GM18870 (cell line): ENCODE measurements around the gene ZNF678.
"Not testable (repeated sequence)": the region's sequence is repeated elsewhere in the genome, so short reads cannot be mapped to it uniquely, and the experiment has no call there.

ENCODE experiments used
- ATAC-seq: cut with Tn5 transposase; IDR thresholded peaks from one replicate; pipeline ENCODE4 v1.9.1; 2021; ENCODE audit warnings: moderate library complexity; ENCODE audit not compliant: unreplicated experiment

Gene ZNF678

DNA sequence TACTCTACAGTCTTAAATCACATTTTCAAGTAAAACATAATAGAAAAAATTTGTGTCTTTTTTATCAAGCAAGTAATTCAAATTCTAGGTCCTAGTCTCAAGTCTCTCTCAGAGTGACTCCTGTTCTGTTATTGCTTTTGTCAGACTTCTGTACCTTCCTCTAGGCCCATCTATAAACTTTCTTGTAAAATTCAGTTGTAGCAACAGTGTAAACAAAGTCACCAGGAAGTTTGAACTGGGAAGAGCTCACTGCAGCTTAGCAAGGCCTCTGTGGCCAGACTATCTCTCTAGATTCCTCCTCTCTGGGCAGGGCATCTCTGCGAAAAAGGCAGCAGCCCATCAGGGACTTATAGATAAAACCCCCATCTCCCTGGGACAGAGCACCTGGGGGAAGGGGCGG, 13.5 kb upstream of the ZNF678 start:
- no peak for ATAC-seq

DNA sequence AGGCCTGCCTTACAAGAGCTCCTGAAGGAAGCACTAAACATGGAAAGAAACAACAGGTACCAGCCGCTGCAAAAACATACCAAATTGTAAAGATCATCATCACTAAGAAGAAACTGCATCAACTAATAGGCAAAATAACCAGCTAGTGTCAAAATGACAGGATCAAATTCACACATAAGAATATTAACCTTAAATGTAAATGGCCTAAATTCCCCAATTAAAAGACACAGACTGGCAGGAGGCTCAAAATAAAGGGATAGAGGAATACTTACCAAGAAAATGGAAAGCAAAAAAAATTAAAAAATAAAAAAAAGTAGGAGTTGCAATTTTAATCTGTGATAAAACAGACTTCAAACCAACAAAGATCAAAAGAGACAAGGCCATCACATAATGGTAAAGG, 11.5 kb upstream of the ZNF678 start:
- not testable (repeated sequence) for ATAC-seq

DNA sequence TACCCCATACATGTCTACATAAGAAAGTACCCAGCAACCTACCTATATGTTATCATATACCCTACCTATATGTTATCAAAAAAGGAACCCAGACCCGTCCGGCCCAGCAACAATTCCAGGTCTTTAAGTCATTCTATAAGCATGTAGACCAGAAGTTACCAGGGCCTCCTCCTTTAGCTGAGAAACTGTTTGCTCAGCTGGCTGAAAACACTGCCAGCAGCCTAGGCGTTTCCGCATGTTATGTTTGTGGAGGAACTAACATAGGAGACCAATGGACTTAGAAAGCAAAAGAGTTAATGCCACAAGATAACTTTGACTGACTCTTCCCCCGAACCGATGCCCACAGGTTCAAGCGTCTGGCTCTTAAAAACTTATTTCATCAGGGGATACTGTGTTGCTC, 7.1 kb upstream of the ZNF678 start:
- ATAC-seq, result no peak

DNA sequence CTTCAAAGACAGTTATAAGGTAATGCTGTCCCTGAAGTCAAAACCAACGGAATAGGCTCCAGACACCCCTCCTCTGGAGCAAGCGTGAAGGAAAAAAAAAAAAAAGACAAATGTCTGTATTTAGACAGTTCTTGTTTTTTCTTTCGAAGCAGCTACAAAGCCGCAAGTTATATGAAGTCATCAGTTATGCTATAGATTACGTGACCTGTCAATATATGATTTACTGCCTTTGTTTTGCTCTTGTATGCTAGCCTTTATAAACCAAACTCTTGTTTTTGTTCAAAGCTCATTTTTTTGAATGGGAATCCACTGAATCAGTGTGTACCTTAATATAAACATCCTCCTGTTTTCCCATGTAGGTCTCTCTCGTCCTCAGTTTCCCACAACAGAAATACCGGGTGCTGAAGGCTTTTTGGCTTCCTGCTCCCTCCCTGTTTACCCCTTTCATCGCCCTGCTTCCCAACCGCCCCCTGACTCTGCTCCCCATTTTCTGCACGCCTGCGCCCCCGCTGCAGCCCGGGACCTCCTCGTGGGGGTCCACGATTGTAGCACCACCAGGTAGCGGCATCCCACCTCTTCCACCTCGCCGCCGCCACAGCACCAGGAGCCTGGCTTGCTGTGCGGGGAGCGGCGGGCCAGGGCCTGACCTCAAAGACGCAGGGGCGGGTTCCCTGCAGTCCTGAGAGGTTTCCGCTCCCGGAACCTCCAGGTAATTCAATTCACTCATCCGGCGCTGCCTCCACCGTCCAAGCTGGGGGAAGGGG, 5.2 kb upstream of the ZNF678 start:
- no peak for ATAC-seq

DNA sequence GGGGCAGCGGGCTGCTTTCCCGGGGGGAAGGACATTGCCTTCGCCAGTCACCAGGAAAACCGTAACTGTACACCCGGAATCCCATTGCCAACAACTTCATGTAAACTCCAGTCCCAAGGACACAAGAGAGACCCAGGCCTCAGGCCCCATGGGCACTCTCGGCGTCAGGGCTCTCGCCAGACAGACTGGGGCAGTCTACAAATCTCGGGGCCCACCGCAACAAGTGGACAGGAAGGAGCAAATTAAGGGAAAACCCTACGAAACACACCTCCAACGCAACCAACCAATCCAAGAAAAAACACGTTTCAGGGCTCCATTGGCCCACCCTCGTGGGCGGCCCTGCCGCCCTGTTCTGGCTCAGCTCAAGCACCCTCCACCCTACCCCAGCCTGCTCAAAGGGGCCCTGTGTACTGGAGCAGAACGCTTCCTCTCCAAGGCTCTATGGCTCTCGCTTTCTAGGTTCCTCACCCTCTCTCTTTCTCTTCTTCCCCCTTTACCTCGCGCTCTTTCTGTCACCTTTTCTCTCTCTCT, 4.6 kb upstream of the ZNF678 start:
- no peak for ATAC-seq

DNA sequence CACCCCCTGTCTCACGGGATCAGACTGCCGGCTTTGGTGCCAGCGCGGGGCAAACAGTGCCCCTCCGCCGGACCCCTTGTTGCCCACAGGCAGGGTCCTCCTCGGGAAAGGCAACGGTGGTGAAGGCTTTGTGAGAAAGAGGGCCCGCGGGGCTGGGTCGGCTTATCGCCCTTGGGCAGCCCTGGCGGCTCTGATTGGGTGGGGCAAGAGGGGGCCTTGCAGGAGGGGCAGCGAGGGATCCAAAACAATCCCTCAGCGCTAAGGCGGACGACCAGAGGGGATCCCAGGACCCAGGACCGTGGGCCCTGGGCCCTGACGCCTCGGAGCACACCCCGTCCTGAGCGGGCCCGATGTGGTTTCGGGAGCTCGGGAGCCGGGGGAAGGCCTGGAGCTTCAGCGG, 3.9 kb upstream of the ZNF678 start:
- ATAC-seq, result no peak

DNA sequence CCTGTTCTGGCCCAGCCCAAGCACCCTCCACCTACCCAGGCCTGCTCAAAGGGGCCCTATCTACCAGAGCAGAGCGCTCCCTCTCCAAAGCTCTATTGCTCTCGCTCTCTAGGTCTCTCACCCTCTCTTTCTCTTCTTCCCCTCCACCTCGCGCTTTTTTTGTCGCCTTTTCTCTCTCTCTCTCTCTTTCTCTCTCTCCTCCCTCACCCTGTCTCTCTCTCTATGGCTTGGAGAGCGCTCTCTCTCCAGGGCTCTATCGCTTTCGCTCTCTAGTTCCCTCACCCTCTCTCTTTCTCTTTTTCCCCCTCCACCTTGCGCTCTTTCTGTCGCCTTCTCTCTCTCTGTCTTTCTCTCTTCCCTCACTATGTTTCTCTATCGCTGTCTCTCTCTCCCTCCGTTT, 3.4 kb upstream of the ZNF678 start:
- ATAC-seq, result no peak

DNA sequence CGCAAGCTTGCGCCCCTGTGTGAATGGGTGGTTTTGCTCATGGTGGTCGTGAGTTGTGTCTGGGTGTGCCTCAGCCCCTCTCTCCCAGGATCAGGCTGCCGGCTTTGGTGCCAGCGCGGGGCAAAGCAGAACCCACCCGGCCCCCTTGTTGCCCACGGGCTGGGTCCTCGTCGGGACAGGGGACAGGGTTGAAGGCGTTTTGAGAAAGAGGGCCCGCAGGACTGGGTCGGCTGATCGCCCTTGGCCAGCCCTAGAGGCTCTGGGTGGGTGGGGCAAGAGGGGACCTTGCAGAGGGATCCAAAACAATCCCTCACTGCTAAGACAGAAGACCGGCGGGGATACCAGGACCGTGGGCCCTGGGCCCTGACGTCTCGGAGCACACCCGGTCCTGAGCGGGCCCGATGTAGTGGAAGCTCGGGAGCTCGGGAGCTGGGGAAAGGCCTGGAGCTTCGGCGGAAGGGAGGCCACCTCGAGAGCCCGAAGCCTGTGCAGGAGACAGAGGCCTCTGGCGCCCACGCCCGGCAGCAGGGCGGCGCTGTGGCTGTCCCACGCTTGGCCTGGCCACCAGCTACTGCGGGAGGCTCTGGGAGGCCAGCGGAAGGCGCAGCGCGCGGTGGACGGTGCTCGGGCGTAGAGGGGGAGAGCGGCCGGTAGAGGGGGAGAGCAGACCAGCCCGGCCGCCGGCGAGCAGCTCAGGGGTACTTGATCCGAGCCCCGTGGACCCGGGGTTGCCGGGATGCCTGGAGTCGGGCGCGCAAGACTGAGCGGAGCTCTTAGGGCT, 2.8 kb upstream of the ZNF678 start:
- no peak for ATAC-seq

DNA sequence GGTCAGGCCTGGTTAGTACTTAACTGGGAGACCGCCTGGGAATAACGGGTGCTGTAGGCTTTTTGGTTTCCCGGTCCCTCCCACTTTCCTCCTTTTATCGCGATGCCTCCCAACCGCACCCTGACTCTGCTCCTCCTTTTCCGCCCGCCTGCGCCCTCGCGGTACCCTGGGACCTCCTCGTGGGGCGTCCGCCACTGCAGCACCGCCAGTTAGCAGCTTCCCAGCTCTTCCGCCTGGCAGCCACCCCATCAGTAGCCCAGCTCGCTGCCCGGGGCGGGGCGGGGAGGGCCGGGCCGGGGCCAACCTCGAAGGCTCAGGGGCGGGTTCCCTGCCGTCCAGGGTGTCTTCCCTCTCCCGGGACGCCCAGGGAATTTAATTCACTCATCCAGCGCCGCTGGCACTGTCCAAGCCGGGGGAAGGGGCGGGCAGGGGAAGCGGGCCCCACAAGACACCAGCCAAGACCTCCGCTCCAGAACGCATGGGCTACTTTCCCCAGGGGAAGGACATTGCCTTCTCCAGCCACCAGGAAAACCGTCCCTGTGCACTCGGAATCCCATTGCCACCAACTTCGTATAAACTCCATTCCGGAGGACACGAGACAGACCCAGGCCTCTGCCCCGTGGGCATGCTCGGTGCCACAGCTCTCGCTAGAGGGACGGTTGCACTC, 2.0 kb upstream of the ZNF678 start:
- ATAC-seq, result no peak

DNA sequence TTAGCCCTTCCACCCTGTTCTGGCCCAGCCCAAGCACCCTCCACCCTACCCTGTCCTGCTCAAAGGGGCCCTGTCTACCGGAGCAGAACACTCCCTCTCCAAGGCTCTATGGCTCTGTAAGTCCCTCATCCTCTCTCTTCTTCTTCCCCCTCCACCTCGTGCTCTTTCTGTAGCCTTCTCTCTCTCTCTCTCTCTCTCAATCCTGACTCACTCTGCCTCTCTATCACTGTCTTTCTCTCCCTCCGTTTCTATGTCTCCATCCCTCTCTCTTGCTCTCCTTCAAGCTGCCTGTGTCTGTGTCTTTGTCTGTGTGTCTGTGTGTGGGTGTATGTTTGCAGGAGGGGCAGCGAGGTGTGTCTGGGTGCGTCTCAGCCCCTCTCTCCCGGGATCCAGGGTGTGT, 1.3 kb upstream of the ZNF678 start:
- ATAC-seq, result no peak

DNA sequence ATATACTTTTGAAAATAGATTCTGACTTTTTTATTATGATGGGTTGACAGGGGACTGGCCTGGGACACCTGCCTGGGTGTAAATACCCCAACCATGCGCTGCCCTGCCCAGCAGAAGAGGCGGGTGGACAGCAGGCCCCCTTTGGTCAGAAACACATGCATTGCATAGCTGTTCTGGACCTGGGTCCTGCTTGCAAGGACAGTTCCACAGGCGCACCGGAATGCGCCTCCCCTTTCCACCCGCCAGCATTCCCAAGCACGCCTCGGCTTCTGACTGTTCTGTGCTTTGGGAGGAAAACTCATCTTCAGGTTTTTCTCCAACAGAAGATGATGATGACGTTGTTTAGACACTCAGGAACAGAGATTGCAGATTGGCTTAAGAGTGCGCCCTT, 428 bp upstream of the ZNF678 start:
- no peak for ATAC-seq

DNA sequence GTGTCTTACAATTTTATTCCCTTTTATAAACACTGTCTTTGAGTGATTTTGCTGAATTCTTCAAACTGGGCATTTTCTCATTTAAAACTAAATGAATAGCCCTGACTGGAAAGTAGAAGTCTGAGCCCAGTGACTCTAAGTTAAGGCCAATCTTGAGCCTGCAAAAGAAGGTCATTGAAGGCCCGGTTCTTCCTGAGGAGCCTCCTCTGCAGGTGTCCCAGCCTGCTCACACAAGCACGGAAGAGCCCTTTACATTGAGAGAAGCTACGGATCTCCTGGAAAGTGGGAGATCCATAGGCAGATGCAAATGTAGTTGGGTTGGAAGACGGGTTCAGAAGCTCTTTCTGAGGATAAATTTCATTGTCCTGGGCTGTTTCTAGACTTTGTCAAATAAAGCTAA, 3.9 kb downstream of the ZNF678 start:
- ATAC-seq, result no peak

DNA sequence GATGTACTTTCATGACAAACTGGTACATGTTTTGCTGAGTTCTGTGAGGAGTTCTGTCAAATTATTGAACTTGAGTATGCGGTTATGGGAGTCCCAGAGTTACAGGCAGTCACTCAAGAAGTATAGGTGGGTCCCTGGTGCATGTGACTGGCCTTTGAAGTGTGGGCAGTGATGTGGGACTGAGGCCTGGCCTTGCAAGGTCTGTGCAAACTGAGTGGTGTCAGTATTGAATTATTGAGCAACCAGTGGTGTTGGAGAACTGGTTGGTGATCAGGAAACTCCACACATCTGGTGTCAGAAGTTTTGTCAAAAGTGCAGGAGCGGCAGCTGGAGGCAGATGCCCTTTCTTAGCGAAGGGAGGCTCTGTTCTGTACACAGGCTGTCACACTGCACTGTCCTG, 5.2 kb downstream of the ZNF678 start:
- ATAC-seq, result no peak

DNA sequence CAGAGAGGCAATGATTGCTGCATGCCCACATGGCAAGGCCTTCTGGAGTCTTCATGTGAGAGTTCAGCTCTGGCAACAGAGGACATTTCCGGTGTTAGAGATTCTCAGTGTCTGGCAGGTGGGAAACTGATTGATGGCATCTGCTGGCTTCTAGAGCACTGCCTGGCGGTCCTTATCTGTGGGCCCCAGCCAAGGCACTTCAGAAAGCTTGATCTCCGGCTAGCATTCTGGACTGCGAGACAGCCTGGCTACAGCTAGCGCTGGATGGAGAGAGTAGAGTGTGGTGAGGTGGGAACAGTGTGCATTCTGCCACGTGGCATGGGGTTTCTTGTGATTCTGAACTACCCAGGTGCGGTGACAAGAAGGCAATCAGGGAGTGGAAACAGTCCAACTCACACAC, 9.4 kb downstream of the ZNF678 start:
- no peak for ATAC-seq

DNA sequence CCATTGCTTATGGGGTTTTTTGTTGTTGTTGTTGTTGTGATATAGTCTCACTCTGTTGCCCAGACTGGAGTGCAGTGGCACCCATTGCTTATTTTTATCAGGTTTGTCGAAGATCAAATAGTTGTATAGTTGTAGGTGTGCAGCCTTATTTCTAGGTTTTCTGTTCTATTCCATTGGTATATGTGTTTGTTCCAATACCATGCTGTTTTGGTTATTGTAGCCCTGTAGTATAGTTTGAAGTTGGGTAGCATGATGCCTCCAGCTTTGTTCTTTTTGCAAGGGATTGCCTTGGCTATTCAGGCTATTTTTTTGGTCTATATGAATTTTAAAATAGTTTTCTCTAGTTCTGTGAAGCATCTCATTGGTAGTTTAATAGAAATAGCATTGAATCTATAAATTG, 11.6 kb downstream of the ZNF678 start:
- ATAC-seq, result no peak

DNA sequence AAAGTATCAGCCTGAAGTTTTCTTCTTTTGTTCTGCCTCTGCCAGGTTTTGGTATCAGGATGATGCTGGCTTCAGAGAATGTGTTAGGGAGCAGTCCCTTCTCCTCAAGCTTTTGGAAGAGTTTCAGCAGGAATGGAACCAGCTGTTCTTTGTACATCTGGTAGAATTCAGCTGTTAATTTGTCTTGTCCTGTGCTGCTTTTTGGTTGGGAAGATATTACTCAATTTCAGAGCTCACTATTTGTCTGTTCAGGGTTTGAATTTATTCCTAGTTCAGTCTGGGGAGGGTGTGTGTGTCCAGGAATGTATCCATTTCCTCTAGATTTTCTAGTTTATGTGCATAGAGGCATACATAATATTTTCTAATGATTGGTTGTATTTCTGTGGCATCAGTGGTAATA, 12.8 kb downstream of the ZNF678 start:
- no peak for ATAC-seq

DNA sequence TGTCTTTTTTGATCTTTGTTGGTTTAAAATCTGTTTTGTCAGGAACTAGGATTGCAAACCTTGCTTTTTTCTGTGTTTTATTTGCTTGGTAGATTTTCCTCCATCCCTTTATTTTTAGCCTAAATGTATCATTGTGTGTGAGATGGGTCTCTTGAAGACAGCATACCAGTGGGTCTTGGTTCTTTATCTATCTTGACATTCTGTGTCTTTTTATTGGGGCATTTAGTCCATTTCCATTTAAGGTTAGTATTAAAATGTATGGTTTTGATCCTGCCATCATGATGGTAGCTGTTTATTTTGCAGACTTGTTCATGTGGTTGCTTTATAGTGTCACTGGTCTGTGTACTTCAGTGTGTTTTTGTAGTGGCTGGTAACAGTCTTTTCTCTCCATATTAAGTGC, 14.1 kb downstream of the ZNF678 start:
- ATAC-seq, result no peak

DNA sequence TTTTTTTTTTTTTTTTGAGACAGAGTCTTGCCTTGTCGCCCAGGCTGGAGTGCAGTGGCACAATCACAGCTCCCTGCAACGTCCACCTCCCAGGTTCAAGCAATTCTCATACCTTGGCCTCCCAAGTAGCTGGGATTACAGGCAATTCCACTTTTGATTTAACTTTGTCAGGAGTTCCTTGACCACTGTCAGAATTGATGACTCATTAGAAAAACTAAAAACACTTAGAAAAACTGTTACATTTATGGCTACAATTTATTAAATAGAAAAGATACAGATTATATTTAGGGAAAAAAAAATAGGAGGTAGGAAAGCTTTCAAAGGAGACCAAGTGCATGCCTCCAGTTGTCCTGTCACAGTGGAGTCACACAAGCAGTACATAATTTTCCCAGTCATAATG, 20.0 kb downstream of the ZNF678 start:
- no peak for ATAC-seq

DNA sequence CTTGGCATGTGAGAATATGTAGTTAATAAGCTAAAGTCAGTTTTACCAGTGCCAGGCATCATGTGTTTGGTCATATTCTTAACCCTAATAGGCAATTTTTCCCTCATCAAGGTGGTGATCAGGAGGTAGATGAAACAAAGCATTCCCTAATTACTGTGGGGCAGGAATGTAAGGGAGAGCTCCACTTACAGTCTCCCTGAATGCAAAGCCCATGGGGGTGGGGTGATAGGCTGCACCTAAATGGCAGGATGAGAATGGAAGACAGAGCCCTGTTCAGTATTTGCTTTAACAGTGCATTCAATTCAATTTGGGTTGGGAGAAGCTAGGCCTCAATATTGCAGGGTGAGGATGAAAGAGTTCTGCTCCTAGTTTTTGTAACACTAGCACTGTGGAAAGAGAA, 23.4 kb downstream of the ZNF678 start:
- ATAC-seq, result no peak

DNA sequence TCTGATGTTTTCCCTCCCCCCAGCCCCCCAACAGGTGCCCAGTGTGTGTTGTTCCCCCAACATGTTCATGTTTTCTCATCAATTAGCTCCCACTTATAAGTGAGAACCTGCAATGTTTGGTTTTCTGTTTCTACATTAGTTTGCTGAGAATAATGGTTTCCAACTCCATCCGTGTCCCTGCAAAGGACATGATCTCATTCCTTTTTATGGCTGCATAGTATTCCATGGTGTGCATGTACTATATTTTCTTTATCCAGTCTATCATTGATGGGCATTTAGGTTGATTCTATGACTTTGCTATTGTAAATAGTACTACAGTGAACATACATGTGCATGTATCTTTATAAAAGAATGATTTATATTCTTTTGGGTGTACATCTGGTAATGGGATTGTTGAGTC, 24.6 kb downstream of the ZNF678 start:
- no peak for ATAC-seq

DNA sequence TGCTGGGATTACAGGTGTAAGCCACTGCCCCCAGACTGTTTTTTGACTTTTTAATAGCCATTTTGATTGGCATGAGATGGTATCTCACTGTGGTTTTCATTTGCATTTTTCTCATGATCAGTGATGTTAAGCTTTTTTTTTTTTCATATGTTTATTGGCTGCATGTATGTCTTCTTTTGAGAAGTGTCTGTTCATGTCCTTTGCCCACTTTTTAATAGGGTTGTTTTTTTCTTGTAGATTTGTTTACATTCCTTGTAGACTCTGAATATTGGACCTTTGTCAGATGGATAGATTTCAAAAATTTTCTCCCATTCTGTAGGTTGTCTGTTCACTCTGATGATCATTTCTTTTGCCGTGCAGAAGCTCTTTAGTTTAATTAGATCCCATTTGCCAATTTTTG, 25.4 kb downstream of the ZNF678 start:
- not testable (repeated sequence) for ATAC-seq

DNA sequence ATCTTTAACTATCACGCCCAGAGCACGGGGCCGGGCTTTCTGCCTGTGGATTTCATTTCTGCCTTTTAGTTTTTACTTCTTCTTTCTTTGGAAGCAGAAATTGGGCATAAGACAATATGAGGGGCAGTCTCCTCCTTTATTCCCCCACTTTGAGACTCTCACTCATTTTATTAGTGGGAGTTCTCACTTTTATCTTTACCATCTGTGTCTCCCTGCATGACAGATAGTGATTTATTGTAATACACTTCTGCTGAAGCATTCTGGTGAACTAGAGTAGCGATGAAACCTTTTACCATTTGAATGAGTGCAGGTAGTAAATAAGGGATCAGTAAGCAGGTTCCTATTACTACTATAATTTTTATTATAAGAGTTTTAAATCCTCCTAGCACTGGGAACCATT, 26.4 kb downstream of the ZNF678 start:
- ATAC-seq, result not testable (repeated sequence)
